GM18858 (cell line): Measurements from ENCODE around the gene DNAH6.
"Not testable (repeated sequence)": the region's sequence is repeated elsewhere in the genome, so short reads cannot be mapped to it uniquely, and the experiment has no call there.

Source experiments
- ATAC-seq: cut with Tn5 transposase; IDR thresholded peaks from one replicate; pipeline ENCODE4 v1.9.1; 2021; ENCODE audit not compliant: unreplicated experiment

DNAH6 gene

GRCh38 chr2:84858937-84859336 lies 342.6 kb downstream of the DNAH6 start:
- ATAC-seq = no peak

- ATAC-seq = no peak
Measured at GRCh38 chr2:84861539-84861938, 345.2 kb downstream of the DNAH6 start.

- no peak for ATAC-seq
Measured at GRCh38 chr2:84862006-84862405, 345.7 kb downstream of the DNAH6 start.

- peak; percentile 87 for ATAC-seq
Measured at GRCh38 chr2:84865181-84865783, 349.0 kb downstream of the DNAH6 start.

GRCh38 chr2:84866122-84866521 lies 349.8 kb downstream of the DNAH6 start:
- ATAC-seq = no peak

- ATAC-seq = not testable (repeated sequence)
Measured at GRCh38 chr2:84868327-84868726, 352.0 kb downstream of the DNAH6 start.
